GM20431 (cell line): ENCODE measurements around the gene AFAP1L2.
"Not testable (repeated sequence)": the region's sequence is repeated elsewhere in the genome, so short reads cannot be mapped to it uniquely, and the experiment has no call there.

Experiments
- in situ Hi-C: fragments of 300-500 bp; cut with MseI, MboI; formaldehyde crosslinking; loops from one replicate; pipeline ENCODE4 v1.15.0; 2020; ENCODE audit warnings: low sequenced_read_pairs; ENCODE audit not compliant: unreplicated experiment

Gene AFAP1L2

DNA sequence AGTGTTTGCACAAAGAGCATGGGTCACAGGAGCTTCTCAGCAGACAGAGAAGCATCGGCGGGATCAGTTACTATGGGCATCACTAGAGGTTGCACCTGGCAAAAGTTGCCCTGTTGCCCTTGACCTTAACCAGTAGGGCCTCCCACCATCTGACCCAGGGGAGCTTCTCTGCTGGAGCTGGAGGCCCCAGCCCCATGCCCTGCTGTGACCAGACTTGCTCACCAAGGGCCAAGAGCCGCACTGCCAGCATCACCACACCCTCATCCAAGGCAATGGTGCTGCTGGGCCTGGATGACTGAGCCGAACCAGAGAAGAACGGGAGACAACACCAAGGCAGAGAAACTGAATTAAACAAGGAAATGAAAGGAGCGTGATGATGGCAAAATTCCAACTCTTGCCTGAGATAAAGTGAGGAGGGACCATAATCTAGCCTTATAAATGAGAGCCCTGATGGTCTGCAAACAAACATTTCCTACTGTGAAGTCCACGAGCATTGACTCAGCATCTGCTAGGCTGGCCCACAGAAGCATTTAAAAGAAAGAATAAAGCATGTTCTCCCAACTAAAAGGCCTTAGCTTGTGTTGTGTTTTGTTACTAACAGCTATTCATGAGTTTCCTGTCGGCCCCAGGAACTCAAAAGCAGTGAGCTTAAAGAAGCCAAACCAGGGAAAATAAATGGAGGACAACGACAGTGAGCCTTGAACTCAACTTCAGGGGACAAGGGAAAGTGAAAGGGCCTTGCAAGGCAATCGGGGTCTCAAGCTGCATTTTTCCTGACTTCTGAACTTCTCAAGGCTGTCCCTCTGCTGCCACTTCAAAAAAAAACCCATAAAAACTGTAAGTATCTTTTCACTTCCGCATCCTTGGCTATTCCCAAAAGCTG lies 60.4 kb downstream of the AFAP1L2 start:
- in situ Hi-C loops: no loop called here

- in situ Hi-C loops: no loop called here
These were observed 61.3 kb downstream of the AFAP1L2 start for GRCh38 chr10:114342976-114343375.

DNA sequence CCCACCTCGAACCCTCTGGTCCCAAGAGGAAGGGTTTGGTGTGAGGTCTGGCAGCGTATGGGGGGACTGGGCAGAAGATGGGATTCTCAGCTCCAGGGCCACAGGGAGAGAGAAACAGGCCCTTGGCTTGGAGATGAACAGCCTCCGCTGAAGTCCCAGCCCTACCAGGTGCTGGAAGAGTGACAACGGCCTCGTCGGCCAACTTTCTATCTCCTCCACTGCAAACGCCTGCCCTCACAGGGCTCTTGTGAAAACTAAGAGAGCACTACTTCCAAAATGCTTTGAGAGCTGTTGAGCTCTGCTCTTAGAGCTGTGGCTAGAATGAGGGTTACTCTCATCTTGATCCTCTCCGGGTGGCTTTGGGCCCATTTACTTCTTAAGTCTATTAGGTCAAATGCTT lies 63.5 kb downstream of the AFAP1L2 start:
- in situ Hi-C loops: no loop called here

GRCh38 chr10:114337510-114338462 lies 66.5 kb downstream of the AFAP1L2 start:
- in situ Hi-C loops: no loop called here

- in situ Hi-C loops: no loop called here
These were observed 67.3 kb downstream of the AFAP1L2 start for GRCh38 chr10:114336823-114337509.

GRCh38 chr10:114335614-114336013 lies 68.7 kb downstream of the AFAP1L2 start:
- in situ Hi-C loops: no loop called here

- in situ Hi-C loops: no loop called here
These were observed 70.0 kb downstream of the AFAP1L2 start for GRCh38 chr10:114334301-114334700.

DNA sequence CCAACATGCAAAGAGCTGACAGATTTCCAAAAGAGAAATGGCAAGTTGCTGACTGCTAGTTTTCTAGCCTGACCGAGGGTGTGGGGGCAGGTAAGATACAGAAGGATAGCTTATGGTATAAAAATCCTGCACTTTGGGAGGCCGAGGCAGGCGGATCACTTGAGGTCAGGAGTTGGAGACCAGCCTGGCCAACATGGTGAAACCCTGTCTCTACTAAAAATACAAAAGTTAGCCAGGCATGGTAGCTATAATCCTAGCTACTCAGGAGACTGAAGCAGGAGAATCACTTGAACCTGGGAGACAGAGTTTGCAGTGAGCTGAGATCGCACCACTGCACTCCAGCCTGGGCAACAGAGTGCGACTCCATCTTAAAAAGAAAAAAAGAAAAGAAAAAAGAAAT lies 70.9 kb downstream of the AFAP1L2 start:
- in situ Hi-C loops: not testable (repeated sequence)

- in situ Hi-C loops: no loop called here
These were observed 71.8 kb downstream of the AFAP1L2 start for GRCh38 chr10:114332301-114333192.

- in situ Hi-C loops: no loop called here
These were observed 74.5 kb downstream of the AFAP1L2 start for GRCh38 chr10:114329634-114330365.

DNA sequence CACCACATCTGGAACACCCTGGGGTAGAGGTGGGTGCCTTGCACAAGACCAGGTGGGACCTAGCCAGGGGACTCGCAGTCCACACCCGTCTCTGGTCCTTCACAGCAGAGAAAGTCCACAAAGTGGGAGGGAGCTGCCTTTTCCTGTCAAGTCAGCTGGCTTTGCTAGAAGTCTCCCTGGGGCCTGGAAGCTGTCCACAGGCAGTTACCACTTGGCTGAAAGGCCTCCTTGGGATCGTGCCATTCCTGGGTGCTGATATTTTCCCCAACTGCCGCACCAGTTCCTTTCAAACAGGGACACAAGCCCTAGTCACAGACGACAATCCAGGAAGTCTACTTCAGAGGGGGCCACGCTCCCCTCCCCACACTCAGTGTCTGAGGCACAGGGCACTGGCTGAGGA lies 75.4 kb downstream of the AFAP1L2 start:
- in situ Hi-C loops: no loop called here

- in situ Hi-C loops: no loop called here
These were observed 75.9 kb downstream of the AFAP1L2 start for GRCh38 chr10:114328441-114328812.

DNA sequence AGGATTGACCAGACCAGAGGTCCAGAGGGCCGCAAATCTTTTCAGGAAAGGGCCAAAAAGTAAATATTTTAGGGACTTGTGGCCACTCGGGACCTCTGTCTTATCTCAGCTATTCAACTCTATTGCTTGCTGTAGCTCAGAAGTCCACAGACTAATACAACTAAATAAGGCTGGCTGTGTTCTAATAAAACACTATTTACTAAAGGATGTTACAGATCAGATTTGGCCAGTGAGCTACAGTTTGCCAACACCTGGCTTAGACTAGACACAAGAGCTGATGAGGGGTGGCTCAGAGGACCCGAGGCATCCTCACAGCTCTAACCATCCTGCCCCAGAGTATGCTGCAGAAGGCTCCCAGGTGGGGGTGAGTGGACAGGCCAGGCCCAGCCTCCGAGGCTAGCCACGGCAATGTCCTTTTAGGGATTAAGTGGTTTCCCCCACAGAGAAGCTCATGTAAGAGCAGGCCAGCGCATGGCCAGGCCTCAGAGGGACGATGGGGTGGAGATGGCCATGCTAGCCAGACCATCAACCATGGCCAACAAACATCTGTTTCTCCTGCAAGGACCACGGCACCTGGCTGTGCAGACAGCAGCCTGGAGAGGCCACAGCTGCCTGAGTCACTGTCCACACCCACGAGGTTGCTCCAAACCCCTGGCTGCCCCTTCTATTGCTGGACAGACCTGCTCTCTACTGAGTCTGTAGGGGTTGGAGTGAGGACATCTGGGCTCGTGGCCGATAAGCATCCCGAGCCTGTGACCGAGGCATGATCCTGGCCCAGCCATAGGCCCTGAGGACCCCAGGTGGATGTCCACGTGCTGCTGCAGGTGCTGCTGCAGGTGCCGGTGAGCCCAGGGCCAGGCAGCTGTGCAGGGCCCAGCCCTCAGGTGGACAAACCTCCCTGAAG lies 76.5 kb downstream of the AFAP1L2 start:
- in situ Hi-C loops: no loop called here

DNA sequence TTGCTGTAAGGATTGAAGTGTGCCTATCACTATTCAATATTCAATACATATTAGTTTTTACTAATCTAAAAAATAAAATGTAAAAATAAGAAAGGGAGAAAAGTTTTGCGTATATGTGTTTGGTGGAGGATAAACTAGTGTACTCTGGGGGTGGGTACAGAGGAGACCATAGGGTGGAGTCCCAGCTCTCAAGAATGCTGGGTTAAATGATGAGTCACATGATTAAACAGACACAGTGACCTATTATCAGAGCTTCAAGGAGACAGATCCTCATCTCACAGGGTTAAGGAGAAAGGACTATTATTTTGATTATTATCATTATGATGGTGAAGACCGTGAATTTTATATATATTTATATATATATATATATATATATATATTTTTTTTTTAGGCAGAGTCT lies 77.5 kb downstream of the AFAP1L2 start:
- in situ Hi-C loops: no loop called here

- in situ Hi-C loops: no loop called here
These were observed 81.3 kb downstream of the AFAP1L2 start for GRCh38 chr10:114323023-114323422.

DNA sequence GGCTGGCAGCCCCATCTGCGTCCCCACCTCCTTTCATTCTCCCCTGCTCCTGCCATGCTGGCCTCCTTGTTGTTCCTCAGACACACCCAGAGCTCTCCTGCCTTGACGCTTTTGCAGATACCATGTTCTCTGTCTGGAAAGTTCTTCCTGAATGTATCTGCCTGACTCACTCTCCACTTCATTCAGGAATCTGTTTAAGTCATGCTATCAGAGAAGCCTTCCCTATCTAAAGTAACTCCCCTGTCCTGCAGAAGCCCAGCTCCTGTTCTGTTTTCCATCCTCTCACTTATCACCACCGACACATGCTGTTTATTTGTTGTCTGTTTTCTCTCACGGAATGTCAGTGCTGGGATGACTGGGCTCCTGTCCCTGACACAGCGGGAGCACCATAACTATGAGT lies 82.0 kb downstream of the AFAP1L2 start:
- in situ Hi-C loops: no loop called here

- in situ Hi-C loops: no loop called here
These were observed 83.8 kb downstream of the AFAP1L2 start for GRCh38 chr10:114320249-114321116.
